AG04450 (cell line): ENCODE measurements around the gene GABPA. TPM values are rescaled to one million over a fixed set of nuclear protein-coding genes. Genes with fewer than 3 reads are reported as not detected.

Source experiments
- CTCF ChIA-PET: fragments of 300-600, 350-600 bp; formaldehyde crosslinking; extraction: SDS; loops from one replicate; lab custom pipeline; 2022; ENCODE audit warnings: antibody characterized with exemption, inconsistent platforms; lab: Charles Lee
- POLR2A ChIA-PET: fragments of 350-600 bp; formaldehyde crosslinking; extraction: SDS; loops from one replicate; lab custom pipeline; 2021; ENCODE audit warnings: antibody characterized with exemption, inconsistent platforms; lab: Yijun Ruan, JAX
- DNase-seq: peaks from one replicate; pipeline ENCODE4 v3.0.0-alpha.2; 2011; ENCODE audit warnings: low read depth, low spot score
- H3K27ac ChIP-seq: one replicate; pipeline ENCODE4 v1.5.1; 2012; ENCODE audit warnings: low read depth, low read length, control low read depth
- H3K27me3 ChIP-seq: one replicate; pipeline ENCODE4 v1.6.0; 2012; ENCODE audit warnings: low read length; ENCODE audit not compliant: control insufficient read depth, insufficient read depth
- H3K4me3 ChIP-seq: 2 replicates; pipeline ENCODE4 v1.5.1; 2011; ENCODE audit warnings: mild to moderate bottlenecking, low read depth, low read length, control low read depth
- H3K9me3 ChIP-seq: 2 replicates; pipeline ENCODE4 v1.5.1; 2012; ENCODE audit warnings: low read length; ENCODE audit not compliant: control insufficient read depth, insufficient read depth
- CTCF ChIP-seq: IDR thresholded peaks from 2 replicates; pipeline ENCODE4 v1.5.1; 2011; ENCODE audit warnings: low read depth, low read length, control low read depth, inconsistent platforms
- polyA plus RNA-seq: library from polyadenylated mRNA; depleted of rRNA; stranded (reverse); fragments of >200 nt; gene quantifications from 2 replicates; pipeline ENCODE4 v1.2.3, GENCODE V29; 2011

The GABPA gene
- polyA plus RNA-seq, 1 experiment = 26.6 TPM

DNA sequence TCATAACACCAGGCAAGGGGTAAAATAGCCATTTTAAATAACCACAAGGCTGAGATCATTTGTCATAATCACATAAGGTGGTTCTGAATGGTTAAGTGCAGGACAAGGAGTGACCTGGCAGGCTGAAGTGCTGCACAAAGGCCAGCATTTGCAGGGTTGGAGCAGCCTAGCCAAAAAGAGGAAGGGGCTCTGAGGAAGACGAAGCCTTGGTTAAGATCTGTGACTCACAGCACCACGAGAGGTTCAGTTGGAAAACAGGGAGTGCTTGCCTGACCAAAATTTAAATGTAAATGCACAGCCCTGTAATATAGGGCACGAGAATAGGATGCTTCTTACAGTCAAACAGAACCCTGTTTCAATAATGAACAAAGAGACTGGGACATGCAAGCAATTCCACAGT is 12.1 kb upstream of the GABPA start:
- H3K27me3 ChIP-seq = no peaks in the 10 kb centered on the region
- TF ChIP-seq CTCF = no peak
- DNase-seq = no peak
- H3K9me3 ChIP-seq = no peaks in the 10 kb centered on the region
- ChIA-PET CTCF (interaction anchor here (1.2 kb wide), 1 partner anchor 15 kb away, joined by 3 read pairs; no protein-coding TSS in a partner anchor), POLR2A (no interaction called here)
- no peak overlapping the region for H3K27ac ChIP-seq
- no peak overlapping the region for H3K4me3 ChIP-seq

DNA sequence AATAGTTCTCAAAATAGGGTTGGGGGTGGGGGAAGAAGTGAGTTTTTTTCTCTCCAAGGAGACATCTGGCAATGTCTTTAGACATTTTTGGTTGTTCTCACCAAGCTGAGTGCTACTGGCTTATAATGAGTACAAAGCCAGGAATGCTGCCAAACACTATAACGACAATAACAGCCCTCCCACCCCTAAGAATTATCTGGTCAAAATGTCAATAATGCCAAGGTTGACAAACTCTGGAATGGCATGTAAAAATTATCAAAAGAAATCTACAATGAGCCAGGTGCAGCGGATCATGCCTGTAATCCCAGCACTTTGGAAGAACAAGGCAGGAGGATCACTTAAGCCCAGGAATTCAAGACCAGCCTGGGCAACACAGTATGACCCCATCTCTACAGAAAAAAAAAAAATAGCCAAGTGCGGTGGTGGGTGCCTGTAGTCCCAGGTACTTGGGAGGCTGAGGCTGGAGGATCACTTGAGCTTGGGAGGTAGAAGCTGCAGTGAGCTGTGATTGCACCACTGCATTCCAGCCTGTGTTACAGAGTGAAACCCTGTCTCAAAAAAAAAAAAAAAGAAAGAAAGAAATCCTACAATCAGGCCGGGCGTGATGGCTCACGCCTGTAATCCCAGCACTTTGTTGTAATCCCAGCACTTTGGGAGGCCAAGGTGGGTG is 2.5 kb upstream of the GABPA start:
- ChIA-PET POLR2A (interaction anchor here (0.6 kb wide), 1 partner anchor 179 kb away, joined by 3 read pairs; no protein-coding TSS in a partner anchor), CTCF (interaction anchor here (0.6 kb wide), 2 partner anchors 11 to 229 kb away, joined by 3 to 4 read pairs; no protein-coding TSS in a partner anchor)
- Histone ChIP-seq H3K27ac (peak overlapping the region; percentile 11), H3K27me3 (no peaks in the 10 kb centered on the region), H3K9me3 (no peaks in the 10 kb centered on the region; the same call in 1 of the 2 replicates), H3K4me3 (no peak overlapping the region)
- no peak for TF ChIP-seq CTCF
- DNase-seq = no peak

GRCh38 chr21:25733859-25734653 is 716 bp upstream of the GABPA start:
- TF ChIP-seq CTCF = no peak
- peak overlapping the region; percentile 100 for H3K27ac ChIP-seq
- CTCF ChIA-PET = interaction anchor here (0.6 to 2.3 kb wide), 2 partner anchors 14 to 126 kb away, joined by 7 to 15 read pairs; partner anchors contain the start of gene MRPL39
- POLR2A ChIA-PET = interaction anchor here (1.0 kb wide), 2 partner anchors 13 to 436 kb away, joined by 3 to 4 read pairs; no protein-coding TSS in a partner anchor
- H3K27me3 ChIP-seq = no peaks in the 10 kb centered on the region
- DNase-seq = peak; percentile 1
- H3K4me3 ChIP-seq = peak overlapping the region; percentile 98
- no peaks in the 10 kb centered on the region; the same call in 1 of the 2 replicates for H3K9me3 ChIP-seq

DNA sequence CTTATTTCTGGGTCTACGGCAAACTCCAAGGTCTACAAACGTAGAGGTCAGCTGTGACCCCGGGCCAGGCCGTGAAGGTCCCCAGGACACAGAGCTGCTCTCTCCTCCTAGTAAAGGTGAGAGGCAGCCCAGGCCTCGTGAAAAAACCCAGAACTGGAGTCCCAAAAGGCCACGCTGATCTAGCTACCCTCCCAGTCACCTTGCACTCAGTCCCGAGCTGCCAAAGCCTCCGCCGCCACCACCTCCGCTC is 193 bp upstream of the GABPA start:
- ChIA-PET POLR2A (interaction anchor here (0.9 to 1.0 kb wide), 3 partner anchors 13 to 435 kb away, joined by 3 to 4 read pairs (median 3); no protein-coding TSS in a partner anchor), CTCF (interaction anchor here (0.6 to 2.3 kb wide), 2 partner anchors 15 to 126 kb away, joined by 7 to 15 read pairs; partner anchors contain the start of gene MRPL39)
- Histone ChIP-seq H3K4me3 (peak overlapping the region; percentile 98), H3K9me3 (no peaks in the 10 kb centered on the region; the same call in 1 of the 2 replicates), H3K27ac (peak overlapping the region; percentile 100), H3K27me3 (no peaks in the 10 kb centered on the region)
- DNase-seq = no peak
- no peak for TF ChIP-seq CTCF
